Measurements from ENCODE around the gene PGR.
"Not testable (repeated sequence)": the region's sequence is repeated elsewhere in the genome, so short reads cannot be mapped to it uniquely, and the experiment has no call there.

PGR gene

DNA sequence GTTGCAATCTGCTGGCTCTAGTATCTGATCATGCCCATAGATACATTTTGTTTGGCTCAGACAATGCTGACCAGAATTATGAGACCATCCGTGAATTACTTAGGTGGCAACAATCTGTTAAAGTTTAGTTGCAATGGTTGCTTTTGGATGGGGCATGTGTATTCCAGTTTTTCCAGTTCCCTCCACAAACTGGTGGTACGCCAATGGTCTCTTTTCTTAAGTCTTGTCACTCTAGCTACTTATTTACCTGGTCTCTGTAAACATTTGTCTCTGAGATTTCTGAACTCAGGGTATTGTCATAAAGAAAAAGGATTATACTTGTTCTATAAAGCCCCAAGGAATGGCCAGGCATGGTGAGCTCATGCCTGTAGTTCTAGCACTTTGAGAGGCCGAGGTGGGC lies 65.9 kb downstream of the PGR start:
- no peak for DNase-seq

GRCh38 chr11:101061606-101062005 lies 68.0 kb downstream of the PGR start:
- no peak for DNase-seq

DNA sequence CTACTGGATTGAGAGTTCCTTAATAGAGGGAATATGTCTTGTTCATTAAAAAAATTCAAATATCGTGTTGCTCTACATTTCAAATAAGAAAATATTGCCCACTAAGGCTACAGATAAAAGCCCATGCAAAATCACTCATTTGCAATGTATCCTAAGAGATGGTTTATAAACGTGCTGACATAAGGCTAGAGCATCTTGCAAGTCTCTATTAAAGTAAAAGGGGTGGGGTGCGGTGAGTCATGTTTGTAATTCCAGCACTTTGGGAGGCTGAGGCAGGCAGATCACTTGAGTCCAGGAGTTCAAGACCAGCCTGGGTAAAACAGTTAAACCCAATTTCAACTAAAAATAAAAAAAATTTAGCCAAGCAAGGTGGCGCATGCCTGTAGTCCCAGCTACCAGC lies 70.3 kb downstream of the PGR start:
- no peak for DNase-seq

- no peak for DNase-seq
Measured at GRCh38 chr11:101053492-101053891, 76.1 kb downstream of the PGR start.

- no peak for DNase-seq
Measured at GRCh38 chr11:101051677-101052076, 77.9 kb downstream of the PGR start.

DNA sequence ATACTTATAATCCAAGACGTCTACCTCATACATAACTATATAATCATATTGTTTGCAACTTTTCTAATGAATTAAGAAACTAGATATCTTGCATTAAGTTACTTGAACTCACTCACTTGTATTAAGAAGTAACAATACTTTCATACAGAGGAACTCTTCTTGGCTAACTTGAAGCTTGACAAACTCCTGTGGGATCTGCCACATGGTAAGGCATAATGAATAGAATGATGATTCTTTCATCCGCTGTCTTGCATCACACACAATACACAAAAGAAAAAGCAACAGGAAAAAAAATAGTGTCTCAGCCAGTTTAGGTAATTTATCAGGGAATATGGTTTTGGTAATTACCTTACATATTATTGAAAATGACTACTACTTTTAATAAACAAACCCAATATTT lies 79.8 kb downstream of the PGR start:
- DNase-seq, result no peak

DNA sequence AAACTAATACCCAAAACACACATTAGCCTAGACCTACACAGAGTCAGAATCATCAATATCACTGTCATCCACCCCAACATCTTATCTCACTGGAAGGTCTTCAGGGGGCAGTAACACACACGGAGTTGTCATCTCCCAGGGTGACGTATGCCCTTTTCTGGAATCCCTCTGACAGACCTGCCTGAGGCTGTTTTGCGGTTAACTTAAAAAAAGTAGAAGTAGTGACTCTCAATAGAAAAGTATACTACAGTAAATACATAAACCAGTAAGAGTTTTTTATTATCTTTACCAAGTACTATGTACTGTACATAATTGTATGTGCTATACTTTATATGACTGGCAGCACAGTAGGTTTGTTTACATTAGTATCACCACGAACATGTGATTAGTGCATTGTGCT lies 80.5 kb downstream of the PGR start:
- no peak for DNase-seq

DNA sequence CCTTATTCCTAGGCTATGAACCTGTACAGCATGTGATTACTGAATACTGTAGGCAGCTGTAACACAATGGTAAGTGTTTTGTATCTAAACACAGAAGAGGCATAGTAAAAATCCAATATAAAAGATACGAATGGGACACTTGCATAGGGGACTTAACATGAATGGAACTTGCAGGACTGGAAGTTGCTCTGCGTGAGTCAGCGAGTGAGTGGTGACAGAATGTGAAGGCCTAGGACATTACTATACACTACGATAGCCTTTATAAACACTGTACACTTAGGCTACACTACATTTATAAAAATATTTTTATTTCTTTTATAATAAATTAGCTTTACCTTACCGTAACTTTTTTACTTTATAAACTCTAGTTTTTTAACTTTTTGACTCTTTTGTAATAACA lies 81.1 kb downstream of the PGR start:
- DNase-seq, result no peak

DNA sequence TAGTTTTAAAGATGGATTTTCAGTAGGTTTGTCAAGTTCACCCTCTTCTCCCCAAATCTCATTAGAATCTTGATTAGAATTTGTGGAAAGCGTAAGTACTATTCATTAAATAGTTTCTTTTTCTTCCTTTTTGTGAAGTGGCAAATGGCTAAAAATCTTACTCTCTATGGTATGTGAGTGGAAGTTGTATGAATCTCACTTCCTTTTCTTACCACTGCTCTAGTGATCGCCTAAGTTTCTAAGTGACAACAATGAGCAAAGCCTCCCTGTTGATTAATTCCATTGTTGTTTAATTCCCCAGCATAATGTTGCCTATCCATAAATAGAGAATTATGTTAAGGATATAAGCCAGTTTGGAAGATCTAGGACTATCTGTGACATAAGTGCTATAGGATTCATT lies 82.7 kb downstream of the PGR start:
- DNase-seq, result no peak

- no peak for DNase-seq
Measured at GRCh38 chr11:101045415-101045814, 84.2 kb downstream of the PGR start.

GRCh38 chr11:101043940-101044339 lies 85.7 kb downstream of the PGR start:
- no peak for DNase-seq

DNA sequence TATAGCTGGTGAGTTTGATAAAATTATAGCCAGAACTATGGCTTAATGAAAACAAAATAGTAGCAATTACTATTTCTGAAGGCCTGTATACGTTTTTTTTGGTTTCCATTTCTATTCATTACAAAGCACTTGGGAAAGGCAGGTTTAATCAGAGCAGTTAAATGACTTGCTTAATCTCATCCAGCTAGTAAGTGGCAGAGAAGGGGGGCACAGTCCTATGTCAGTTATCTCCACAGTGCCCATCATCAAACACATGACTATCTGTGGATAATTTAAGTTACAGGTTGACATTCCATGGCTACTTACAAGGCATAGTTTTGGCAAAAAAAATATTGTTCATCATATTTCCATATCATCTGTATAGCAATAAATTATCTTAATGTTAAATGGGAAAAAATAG lies 93.7 kb downstream of the PGR start:
- no peak for DNase-seq

GRCh38 chr11:101034076-101034475 lies 95.5 kb downstream of the PGR start:
- DNase-seq, result no peak

- DNase-seq, result no peak
Measured at GRCh38 chr11:101032991-101033390, 96.6 kb downstream of the PGR start.

- no peak for DNase-seq
Measured at GRCh38 chr11:101031713-101032112, 97.9 kb downstream of the PGR start.

DNA sequence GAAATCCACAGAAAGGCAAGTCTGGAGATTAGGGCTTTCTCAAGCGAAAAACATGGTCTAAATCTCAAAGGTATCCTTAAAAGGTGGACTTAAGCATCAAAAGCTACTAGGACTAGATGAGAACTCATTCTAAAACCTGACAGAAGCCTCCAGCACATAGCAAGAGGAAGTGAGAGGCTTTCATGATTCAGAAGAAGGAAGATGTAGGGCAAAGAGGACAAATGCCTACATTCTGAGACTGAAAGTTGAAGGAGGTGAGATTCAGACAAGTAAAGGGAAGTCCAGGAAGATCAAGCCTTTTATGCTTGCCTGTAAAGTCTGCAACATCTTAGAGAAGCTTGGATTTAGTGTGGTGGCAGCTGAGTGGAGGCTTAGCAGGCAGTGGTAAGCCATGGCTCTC lies 98.9 kb downstream of the PGR start:
- DNase-seq, result no peak

GRCh38 chr11:101030015-101030414 lies 99.6 kb downstream of the PGR start:
- no peak for DNase-seq

- DNase-seq, result no peak
Measured at GRCh38 chr11:101028644-101029043, 101.0 kb downstream of the PGR start.

GRCh38 chr11:101022256-101022655 lies 107.4 kb downstream of the PGR start:
- DNase-seq, result no peak

DNA sequence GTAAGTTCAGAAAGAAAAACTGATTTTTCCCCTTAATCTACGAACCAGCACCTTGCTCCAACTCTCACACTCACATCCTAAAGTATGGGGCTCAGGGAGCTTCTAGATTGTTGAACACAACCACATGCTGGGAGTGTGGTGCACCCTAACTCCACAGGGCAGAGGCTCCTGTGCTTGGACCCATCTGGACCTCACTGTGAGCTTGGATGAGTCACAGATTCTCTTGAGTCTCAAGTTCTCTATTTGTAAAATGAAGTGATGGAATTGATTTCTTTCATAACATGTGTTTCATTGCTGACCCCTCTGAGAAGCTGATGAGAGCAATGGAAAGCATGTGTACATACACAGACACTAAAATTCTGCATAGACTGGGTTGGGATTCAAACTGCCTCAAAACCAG lies 109.7 kb downstream of the PGR start:
- DNase-seq, result no peak

DNA sequence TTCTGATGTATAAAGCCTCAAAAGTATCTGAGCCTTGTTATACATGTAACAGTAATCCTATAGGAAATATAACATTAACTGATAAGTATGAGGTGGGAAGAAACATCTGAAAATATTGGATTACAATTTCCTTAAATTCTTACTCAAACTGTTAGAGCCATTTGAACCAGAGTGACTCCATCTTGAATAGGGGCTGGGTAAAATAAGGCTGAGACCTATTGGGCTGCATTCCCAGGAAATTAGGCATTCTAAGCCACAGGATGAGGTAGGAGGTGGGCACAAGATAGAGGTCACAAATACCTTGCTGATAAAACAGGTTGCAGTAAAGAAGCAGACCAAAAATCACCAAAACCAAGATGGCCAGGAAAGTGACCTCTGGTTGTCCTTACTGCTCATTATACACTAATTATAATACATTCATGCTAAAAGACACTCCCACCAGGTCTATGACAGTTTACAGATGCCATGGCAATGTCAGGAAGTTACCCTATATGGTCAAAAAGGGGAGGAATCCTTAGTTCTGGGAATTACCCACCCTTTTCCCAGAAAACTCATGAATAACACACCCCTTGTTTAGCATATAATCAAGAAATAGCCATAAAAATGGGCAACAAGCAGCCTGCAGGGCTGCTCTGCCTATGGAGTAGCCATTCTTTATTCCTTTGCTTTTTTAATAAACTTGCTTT lies 114.9 kb downstream of the PGR start:
- DNase-seq, result no peak

- DNase-seq, result not testable (repeated sequence)
Measured at GRCh38 chr11:101013702-101014101, 115.9 kb downstream of the PGR start.

DNA sequence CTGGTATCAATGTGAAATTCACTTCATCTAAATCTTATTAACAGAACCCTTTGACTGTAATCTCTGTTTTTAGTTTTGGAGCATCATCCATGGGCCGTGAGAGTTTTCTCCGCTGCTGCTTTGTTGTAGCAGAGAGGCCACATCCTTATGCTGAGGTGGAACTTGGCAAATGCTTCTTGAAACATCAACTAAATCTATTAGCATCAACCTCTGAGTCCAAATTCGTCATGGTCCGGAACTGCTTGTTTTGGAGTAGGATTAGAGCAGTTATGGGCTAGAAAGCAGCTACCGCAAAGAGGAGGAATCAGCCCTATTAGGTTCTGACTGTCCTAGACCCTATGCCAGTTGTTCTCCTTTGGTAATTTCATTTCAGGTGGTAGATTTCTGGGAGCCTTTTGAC lies 117.7 kb downstream of the PGR start:
- DNase-seq, result no peak

- no peak for DNase-seq
Measured at GRCh38 chr11:101010899-101011298, 118.7 kb downstream of the PGR start.

DNA sequence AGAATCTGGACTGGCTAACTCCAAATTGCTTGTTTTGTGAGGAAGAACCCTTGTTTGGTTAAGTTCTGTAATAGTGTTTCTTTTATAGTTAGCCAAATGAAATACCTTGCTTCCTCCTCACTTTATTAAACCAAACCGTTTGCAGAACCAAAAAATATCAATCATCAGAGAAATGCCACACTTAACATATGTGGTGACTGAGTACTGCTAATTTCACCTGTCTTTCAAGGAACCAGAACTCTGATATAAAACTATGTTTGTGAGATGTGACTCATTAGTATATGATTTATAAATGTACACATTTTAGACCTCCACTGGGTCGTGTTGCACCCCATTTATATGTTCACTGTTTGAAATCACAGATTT lies 119.9 kb downstream of the PGR start:
- DNase-seq, result no peak
